ENCODE data around the gene SYP. TPM values are rescaled to one million over a fixed set of nuclear protein-coding genes. Genes with fewer than 3 reads are reported as not detected.

SYP gene
- total and polyA plus RNA-seq, 2 donors (not counting 3 experiments of a cell fraction or from before 2014, with no cell fraction given) = 0.21 to 0.77 TPM

DNA sequence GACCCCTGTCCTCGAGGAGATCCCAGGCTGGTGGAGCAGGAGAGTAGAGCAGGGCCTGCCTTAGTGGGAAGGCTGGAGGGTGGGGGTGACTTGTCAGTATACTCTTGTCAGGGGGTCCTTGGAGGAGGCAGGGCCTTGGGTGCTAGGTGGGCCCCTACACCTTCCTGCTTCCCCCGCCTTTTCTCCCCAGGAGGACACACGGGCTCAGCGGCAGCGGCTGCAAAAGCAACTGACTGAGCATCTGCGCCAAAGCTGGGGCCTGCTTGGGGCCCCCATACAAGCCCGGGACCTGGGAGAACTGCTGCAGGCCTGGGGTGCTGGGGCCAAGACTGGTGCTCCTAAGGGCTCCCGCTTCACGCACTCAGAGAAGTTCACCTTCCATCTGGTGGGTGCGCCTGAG, 46.5 kb upstream of the SYP start:
- dilution Hi-C loops (cut with MboI; ENCODE audit: extremely low pct_ligation_motif_present, low sequenced_read_pairs) = no loop called here
- DNase-seq (ENCODE audit: low read depth, low spot score) = no peak

GRCh38 chrX:49244207-49244606, 44.2 kb upstream of the SYP start:
- ChIA-PET CTCF (no interaction called here), POLR2A (no interaction called here)
- Histone ChIP-seq H3K9me1 (replicated peaks; ENCODE audit: control insufficient read depth, extremely low read depth, insufficient read depth, low read length) (no peaks in the 10 kb centered on the region), H4K20me1 (replicated peaks; ENCODE audit: control insufficient read depth, extremely low read depth, insufficient read depth, low read length) (no peaks in the 10 kb centered on the region), H3K27ac (ENCODE audit: insufficient read depth, low read depth, low read length) (no peak overlapping the region), H3K9ac (replicated peaks; ENCODE audit: extremely low read depth, insufficient read depth, low read length) (no peak overlapping the region), H3K27me3 (ENCODE audit: control insufficient read depth in 2 of 2, insufficient read depth in 2 of 2, low read length in 2 of 2) (no peaks in the 10 kb centered on the region), H3K4me2 (ENCODE audit: insufficient read depth, low read length) (no peak overlapping the region), H3K36me3 (ENCODE audit: control insufficient read depth in 2 of 2, extremely low read depth in 1 of 2, insufficient read depth in 2 of 2, low read length in 2 of 2) (peaks cover 0 to 9% of the 10 kb centered on the region in 2 experiments), H3K4me1 (ENCODE audit: control insufficient read depth, extremely low read depth, insufficient read depth, low read length) (peaks cover 3% of the 10 kb centered on the region), H3K79me2 (ENCODE audit: control insufficient read depth, insufficient read depth, low read length) (no peaks in the 10 kb centered on the region), H3K9me3 (replicated peaks; ENCODE audit: control insufficient read depth, insufficient read depth, low read length) (no peaks in the 10 kb centered on the region), H2AFZ (ENCODE audit: low read depth, low read length) (no peak overlapping the region), H3K4me3 (replicated peaks in 1 of 3; ENCODE audit: insufficient read depth in 1 of 3, low read depth in 1 of 3, low read length in 3 of 3) (no peak overlapping the region)
- no TSS peak for BruUV-seq (replicated peaks)
- no peak for DNase-seq (ENCODE audit: low read depth, low spot score)
- FAIRE-seq = no peak
- intact Hi-C loops (cut with micrococcal nuclease) = no loop called here
- dilution Hi-C loops (cut with MboI; ENCODE audit: extremely low pct_ligation_motif_present, low sequenced_read_pairs) = no loop called here
- TF ChIP-seq MYC (IDR thresholded peaks at IDR 0.05; ENCODE audit: low read depth, low read length) = no peak
- TF ChIP-seq POLR2A (IDR thresholded peaks at IDR 0.05; ENCODE audit: low read depth, low read length) = no peak
- TF ChIP-seq MAX (IDR thresholded peaks at IDR 0.05; ENCODE audit: insufficient read depth, insufficient read length) = no peak
- no peak for TF ChIP-seq FOS (IDR thresholded peaks at IDR 0.05; ENCODE audit: borderline replicate concordance, insufficient read depth, low read length)
- TF ChIP-seq EZH2 (IDR thresholded peaks at IDR 0.05; ENCODE audit: borderline replicate concordance, low read depth, low read length, severe bottlenecking) = no peak
- no peak for TF ChIP-seq POLR2AphosphoS5 (IDR thresholded peaks at IDR 0.05; ENCODE audit: insufficient read depth, low read depth, low read length)
- TF ChIP-seq JUN (IDR thresholded peaks at IDR 0.05; ENCODE audit: borderline replicate concordance, insufficient read depth, insufficient read length, low read depth) = no peak
- TF ChIP-seq, protein P1, sequence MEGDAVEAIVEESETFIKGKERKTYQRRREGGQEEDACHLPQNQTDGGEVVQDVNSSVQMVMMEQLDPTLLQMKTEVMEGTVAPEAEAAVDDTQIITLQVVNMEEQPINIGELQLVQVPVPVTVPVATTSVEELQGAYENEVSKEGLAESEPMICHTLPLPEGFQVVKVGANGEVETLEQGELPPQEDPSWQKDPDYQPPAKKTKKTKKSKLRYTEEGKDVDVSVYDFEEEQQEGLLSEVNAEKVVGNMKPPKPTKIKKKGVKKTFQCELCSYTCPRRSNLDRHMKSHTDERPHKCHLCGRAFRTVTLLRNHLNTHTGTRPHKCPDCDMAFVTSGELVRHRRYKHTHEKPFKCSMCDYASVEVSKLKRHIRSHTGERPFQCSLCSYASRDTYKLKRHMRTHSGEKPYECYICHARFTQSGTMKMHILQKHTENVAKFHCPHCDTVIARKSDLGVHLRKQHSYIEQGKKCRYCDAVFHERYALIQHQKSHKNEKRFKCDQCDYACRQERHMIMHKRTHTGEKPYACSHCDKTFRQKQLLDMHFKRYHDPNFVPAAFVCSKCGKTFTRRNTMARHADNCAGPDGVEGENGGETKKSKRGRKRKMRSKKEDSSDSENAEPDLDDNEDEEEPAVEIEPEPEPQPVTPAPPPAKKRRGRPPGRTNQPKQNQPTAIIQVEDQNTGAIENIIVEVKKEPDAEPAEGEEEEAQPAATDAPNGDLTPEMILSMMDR (IDR thresholded peaks at IDR 0.05; ENCODE audit: extremely low read depth in 1 of 2, insufficient read depth in 1 of 2, low read depth in 1 of 2, low read length in 2 of 2) = no peak
- TF ChIP-seq GATA2 (IDR thresholded peaks at IDR 0.05; ENCODE audit: insufficient read depth, insufficient read length, low read depth, low read length) = no peak

More for the DNA sequence above, 46.5 kb upstream of the SYP start:
- no TSS peak for BruUV-seq (replicated peaks)
- Histone ChIP-seq H3K4me3 (replicated peaks in 1 of 3; ENCODE audit: insufficient read depth in 1 of 3, low read depth in 1 of 3, low read length in 3 of 3) (no peak overlapping the region), H3K36me3 (ENCODE audit: control insufficient read depth in 2 of 2, extremely low read depth in 1 of 2, insufficient read depth in 2 of 2, low read length in 2 of 2) (peaks cover 0 to 9% of the 10 kb centered on the region in 2 experiments), H3K4me1 (ENCODE audit: control insufficient read depth, extremely low read depth, insufficient read depth, low read length) (peaks cover 3% of the 10 kb centered on the region), H2AFZ (ENCODE audit: low read depth, low read length) (no peak overlapping the region), H3K27me3 (ENCODE audit: control insufficient read depth in 2 of 2, insufficient read depth in 2 of 2, low read length in 2 of 2) (no peaks in the 10 kb centered on the region), H3K79me2 (ENCODE audit: control insufficient read depth, insufficient read depth, low read length) (no peaks in the 10 kb centered on the region), H4K20me1 (replicated peaks; ENCODE audit: control insufficient read depth, extremely low read depth, insufficient read depth, low read length) (no peaks in the 10 kb centered on the region), H3K9me3 (replicated peaks; ENCODE audit: control insufficient read depth, insufficient read depth, low read length) (no peaks in the 10 kb centered on the region), H3K9ac (replicated peaks; ENCODE audit: extremely low read depth, insufficient read depth, low read length) (no peak overlapping the region), H3K4me2 (ENCODE audit: insufficient read depth, low read length) (no peak overlapping the region), H3K9me1 (replicated peaks; ENCODE audit: control insufficient read depth, extremely low read depth, insufficient read depth, low read length) (no peaks in the 10 kb centered on the region), H3K27ac (ENCODE audit: insufficient read depth, low read depth, low read length) (no peak overlapping the region)
- TF ChIP-seq POLR2A (IDR thresholded peaks at IDR 0.05; ENCODE audit: low read depth, low read length) (no peak), POLR2AphosphoS5 (IDR thresholded peaks at IDR 0.05; ENCODE audit: insufficient read depth, low read depth, low read length) (no peak), FOS (IDR thresholded peaks at IDR 0.05; ENCODE audit: borderline replicate concordance, insufficient read depth, low read length) (no peak), MYC (IDR thresholded peaks at IDR 0.05; ENCODE audit: low read depth, low read length) (no peak), JUN (IDR thresholded peaks at IDR 0.05; ENCODE audit: borderline replicate concordance, insufficient read depth, insufficient read length, low read depth) (no peak)
- TF ChIP-seq, protein P1 (IDR thresholded peaks at IDR 0.05; ENCODE audit: extremely low read depth in 1 of 2, insufficient read depth in 1 of 2, low read depth in 1 of 2, low read length in 2 of 2) = no peak
- CTCF ChIA-PET = no interaction called here
- FAIRE-seq = no peak
- POLR2A ChIA-PET = no interaction called here
- intact Hi-C loops (cut with micrococcal nuclease) = no loop called here
